GM19240 (cell line): ENCODE measurements around the gene OR4B1.
"Not testable (repeated sequence)": the region's sequence is repeated elsewhere in the genome, so short reads cannot be mapped to it uniquely, and the experiment has no call there.

Experiments
- DNase-seq: peaks from one replicate; pipeline ENCODE4 v3.0.0; 2011; ENCODE audit warnings: low spot score; ENCODE audit not compliant: insufficient read length

OR4B1 gene, protein sequence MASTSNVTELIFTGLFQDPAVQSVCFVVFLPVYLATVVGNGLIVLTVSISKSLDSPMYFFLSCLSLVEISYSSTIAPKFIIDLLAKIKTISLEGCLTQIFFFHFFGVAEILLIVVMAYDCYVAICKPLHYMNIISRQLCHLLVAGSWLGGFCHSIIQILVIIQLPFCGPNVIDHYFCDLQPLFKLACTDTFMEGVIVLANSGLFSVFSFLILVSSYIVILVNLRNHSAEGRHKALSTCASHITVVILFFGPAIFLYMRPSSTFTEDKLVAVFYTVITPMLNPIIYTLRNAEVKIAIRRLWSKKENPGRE

DNA sequence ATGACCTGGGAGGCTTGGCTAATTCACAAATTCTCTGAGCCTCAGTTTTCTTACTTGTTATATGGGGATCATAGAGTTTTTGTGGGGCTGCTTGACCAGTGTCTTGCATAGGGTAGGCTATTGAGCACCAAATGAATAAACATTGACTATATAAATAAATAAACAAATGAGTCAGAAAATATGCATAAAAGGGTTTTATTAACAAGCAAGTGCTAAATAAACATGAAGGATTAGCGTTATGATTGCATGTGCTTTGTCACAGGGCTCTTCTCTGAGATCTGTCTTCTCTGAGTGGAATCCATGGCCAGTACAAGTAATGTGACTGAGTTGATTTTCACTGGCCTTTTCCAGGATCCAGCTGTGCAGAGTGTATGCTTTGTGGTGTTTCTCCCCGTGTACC, at the start of gene OR4B1:
Gene OR4B1 (plus strand): TSS at position 301 of the 400 bp plus-strand sequence. CDS start 0 bp downstream, at position 301.
- DNase-seq, result no peak

- no peak for DNase-seq
These were observed 49.2 kb upstream of the OR4B1 start for GRCh38 chr11:48167380-48167779.

GRCh38 chr11:48168815-48169214, 47.8 kb upstream of the OR4B1 start:
- DNase-seq, result no peak

GRCh38 chr11:48169259-48169658, 47.4 kb upstream of the OR4B1 start:
- DNase-seq, result no peak

DNA sequence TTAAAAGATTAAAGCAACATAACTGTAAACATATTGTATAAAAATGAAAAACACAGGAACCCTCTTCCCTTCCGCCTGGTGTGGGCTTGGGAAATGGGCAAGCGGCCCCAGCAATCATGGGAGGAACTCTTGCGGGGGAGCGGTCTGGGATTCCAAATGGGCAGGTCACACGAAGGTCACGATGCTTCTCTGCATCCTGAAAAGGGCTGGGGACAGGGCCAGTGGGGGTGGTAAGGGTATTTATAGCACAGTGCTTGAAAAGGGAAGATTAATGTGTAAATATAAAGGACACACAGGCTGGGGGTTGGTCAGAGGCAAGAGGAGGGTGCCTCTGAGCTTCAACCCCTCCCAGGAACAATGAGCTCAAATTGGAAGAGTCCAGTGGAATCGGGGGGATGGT, 46.9 kb upstream of the OR4B1 start:
- no peak for DNase-seq

DNA sequence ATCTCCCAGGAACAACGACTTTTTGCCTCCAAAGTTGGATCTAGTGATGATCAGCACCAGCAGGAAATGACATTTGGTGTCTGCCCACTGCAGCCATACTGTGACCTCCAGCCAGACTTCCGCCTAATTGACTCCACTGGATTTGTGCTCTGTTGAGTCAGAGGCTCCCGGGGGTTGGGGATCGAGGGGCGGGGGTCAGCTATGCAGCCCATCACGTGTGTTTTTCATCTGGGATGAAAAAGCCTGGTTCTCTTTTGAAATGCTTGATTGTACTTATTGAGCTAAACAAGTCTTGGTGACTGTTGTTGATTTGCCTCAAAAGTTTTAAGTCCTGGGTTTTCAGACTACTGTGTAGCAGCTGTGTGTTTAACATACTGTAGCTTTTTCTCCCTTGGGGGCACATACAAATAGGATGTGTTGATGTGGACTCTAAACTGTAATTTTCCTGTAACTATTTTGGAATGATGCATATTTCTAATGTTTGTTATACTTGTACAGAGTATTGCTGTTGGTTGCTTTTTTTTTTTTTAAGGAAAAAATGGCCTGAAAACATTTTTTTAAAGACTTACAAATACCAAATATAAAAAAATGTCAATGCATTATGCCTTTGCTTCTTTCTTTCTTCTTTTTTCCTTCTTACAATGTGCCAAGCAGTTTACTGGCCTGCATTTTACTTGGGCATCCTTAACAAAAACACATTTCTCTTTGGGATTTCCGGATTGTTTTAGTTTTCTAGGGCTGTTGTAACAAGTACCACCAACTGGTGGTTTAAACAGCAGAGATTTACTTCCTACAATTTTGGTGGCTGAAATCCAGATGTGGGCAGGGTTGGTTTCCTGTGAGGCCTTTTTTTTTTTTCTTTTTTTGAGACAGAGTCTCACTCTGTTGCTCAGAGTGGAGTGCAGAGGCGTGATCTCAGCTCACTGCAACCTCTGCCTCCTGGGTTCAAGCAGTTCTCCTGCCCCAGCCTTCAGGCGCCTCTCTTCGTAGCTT, 46.1 kb upstream of the OR4B1 start:
- no peak for DNase-seq

GRCh38 chr11:48172818-48173609, 43.6 kb upstream of the OR4B1 start:
- DNase-seq, result peak; percentile 60

- DNase-seq, result no peak
These were observed 38.9 kb upstream of the OR4B1 start for GRCh38 chr11:48177661-48178060.

GRCh38 chr11:48180627-48181026, 36.0 kb upstream of the OR4B1 start:
- DNase-seq, result no peak

DNA sequence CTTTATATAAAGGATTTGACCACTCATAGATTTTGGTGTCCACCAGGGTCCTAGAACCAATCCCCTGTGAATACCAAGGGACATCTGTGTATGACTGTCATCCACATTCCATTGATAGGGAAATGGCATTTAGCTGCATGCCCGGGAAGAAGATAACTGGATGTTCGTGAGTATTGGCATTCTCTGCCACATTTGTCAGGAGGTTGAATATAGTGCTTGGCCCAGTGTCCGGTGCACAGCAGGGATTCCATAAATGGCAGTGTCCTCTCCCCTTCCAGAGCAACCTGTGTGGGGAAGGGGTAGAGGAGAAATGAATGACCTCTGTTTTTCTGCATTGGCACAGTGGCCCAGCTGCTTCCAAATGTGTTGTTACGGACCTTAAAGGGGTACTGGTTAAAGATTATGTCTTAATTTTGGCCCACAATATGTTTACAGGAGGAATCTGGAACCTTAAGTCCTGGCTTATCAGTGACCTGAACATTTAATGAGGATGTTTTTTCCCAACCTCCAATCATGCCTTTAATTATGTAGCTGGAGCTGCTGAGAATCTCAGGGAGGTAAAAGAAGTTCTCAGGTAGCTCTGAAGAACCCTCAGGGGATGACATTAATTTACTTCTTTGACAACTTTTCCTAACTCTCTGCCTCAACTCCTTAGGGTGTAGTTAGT, 33.6 kb upstream of the OR4B1 start:
- DNase-seq, result no peak

GRCh38 chr11:48184452-48184851, 32.2 kb upstream of the OR4B1 start:
- DNase-seq, result no peak

DNA sequence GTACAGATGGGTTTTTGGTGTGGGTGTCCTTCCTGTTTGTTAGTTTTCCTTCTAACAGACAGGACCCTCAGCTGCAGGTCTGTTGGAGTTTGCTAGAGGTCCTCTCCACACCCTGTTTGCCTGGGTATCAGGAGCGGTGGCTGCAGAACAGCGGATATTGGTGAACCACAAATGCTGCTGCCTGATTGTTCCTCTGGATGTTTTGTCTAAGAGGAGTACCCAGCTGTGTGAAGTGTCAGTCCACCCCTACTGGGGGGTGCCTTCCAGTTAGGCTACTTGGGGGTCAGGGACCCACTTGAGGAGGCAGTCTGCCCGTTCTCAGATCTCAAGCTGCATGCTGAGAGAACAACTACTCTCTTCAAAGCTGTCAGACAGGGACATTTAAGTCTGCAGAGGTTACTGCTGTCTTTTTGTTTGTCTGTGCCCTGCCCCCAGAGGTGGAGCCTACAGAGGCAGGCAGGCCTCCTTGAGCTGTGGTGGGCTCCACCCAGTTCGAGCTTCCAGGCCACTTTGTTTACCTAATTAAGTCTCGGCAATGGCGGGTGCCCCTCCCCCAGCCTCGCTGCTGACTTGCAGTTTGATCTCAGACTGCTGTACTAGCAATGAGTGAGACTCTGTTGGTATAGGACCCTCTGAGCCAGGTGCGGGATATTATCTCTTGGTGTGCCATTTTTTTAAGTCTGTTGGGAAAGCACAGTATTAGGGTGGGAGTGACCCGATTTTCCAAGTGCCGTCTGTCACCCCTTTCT, 25.5 kb upstream of the OR4B1 start:
- DNase-seq, result not testable (repeated sequence)

DNA sequence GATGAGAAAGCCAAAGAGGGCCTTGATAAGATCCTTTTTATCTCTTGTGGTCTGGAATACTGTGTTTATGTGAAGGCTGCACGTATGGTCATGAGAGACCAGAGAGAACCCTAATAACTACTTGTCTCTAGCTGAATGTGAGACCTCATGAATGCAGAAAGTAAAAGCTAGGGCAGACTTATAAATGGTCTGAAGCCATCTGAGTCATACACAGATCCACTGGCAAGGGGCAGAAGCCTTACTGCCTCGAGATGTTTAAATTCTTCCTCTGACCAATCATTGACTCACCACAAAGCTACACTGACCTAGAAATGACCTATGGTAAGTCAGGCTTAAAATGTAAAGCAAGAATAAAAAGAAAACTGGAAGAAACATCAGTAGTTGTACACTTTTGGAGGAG, 22.7 kb upstream of the OR4B1 start:
- no peak for DNase-seq

DNA sequence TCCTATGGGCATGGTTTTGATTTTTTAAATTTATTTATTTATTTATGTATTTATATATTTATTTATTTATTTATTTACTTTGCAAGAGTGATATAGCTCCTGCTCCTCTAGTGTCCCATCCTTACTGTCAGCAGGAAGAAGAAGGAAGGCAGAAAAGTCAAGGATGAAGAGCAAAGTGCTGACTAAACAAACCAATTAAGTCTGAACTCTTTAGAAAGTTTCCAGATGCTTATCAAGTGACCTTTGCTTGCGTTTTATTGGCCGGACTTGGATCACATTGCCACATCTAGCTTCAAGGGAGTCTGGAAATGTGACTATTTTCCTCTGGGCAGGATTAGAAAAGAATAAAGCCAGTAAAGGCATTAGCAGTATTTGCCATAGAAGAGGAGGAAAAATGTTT, 8.7 kb upstream of the OR4B1 start:
- no peak for DNase-seq

- no peak for DNase-seq
These were observed 6.6 kb upstream of the OR4B1 start for GRCh38 chr11:48210052-48210451.

DNA sequence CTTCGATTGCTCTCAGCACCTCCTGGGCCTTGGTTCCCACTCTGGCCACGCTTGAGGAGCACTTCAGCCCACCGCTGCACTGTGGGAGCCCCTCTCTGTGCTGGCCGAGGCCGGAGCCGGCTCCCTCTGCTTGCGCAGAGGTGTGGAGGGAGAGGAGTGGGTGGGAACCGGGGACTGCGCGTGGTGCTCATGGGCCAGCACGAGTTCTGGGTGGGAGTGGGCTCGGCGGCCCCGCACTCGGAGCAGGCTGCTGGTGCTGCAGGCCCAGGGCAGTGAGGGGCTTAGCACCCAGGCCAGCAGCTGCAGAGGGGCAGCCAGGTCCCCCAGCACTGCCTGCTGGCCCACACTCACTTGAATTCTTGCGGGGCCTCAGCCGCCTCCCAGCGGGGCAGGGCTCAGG, 12.2 kb downstream of the OR4B1 start:
- no peak for DNase-seq

- DNase-seq, result not testable (repeated sequence)
These were observed 13.4 kb downstream of the OR4B1 start for GRCh38 chr11:48230057-48230456.

DNA sequence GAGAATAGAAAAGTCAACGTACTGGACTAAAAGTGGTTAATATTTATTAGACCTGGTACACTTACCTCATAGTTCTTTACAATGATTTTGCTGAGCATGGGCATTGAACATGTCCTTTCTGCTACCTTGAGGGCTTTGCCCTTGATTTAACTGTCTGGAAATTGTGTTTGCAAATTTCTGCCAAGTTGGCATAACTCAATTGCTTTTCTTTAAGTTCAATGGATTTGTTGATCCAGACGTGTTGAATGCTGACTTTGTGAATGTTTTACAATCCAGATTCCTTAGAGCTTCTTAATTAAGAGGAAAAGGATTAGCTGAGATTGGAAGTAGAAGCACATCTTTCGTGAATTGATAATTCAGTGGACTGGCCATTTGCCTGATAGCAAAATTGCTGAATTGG, 21.1 kb downstream of the OR4B1 start:
- DNase-seq, result no peak

DNA sequence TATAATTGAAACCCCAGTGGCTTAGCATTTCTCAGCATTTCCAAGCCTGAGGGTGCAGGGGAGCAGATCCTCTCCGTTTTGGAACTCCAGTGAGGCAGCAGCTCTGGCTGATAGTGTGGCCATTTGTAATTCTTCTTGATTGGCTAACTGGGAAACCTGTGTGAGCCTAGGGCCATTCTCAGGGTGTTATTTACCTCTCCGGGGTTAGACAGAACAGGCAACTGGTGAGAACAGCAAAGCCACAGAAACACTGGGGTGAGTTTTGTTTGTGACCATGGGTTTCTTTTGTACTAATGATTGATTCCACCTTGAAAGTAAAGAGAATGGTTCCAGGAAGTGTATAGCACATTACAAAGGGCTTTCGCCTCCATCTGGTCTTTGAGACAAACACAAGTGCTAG, 25.9 kb downstream of the OR4B1 start:
- DNase-seq, result no peak

DNA sequence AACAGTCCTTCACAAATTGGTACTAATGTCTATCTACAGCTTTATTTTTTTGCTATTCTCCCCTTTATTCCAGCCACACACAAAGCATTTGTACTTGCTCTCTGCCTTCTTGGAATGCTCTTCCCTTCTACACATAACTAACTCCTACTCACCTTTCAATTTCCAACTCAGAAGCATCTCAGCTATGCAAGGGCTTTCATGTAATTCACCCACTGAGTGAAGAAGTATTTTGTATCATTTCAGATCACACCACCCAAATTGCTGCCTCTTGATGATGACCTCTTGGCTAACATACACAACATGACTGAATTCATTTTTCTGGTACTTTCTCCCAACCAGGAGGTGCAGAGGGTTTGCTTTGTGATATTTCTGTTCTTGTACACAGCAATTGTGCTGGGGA, 28.2 kb downstream of the OR4B1 start, which contains the start of gene OR4X2:
Gene OR4X2 (plus strand): TSS at position 301 of the 400 bp plus-strand sequence. CDS start 0 bp downstream, at position 301.
- DNase-seq, result no peak
